GM12872 (cell line): Measurements from ENCODE around the gene TAS1R2.

Experiments used
- CTCF ChIP-seq: IDR thresholded peaks from 3 replicates; pipeline ENCODE4 v1.5.1; 2011; ENCODE audit warnings: low read depth, mild to moderate bottlenecking, low read length, moderate library complexity; ENCODE audit not compliant: insufficient read depth

The TAS1R2 gene

GRCh38 chr1:18871401-18872070 is 12.1 kb upstream of the TAS1R2 start:
- no peak for TF ChIP-seq CTCF

- no peak for TF ChIP-seq CTCF
Observed at GRCh38 chr1:18870957-18871356, 11.5 kb upstream of the TAS1R2 start.

GRCh38 chr1:18869847-18870594 is 10.6 kb upstream of the TAS1R2 start:
- TF ChIP-seq CTCF = no peak

- no peak for TF ChIP-seq CTCF
Observed at GRCh38 chr1:18868801-18869424, 9.5 kb upstream of the TAS1R2 start.

- TF ChIP-seq CTCF = no peak
Observed at GRCh38 chr1:18868354-18868753, 8.9 kb upstream of the TAS1R2 start.

- TF ChIP-seq CTCF = no peak
Observed at GRCh38 chr1:18866846-18867245, 7.4 kb upstream of the TAS1R2 start.

GRCh38 chr1:18866314-18866713 is 6.9 kb upstream of the TAS1R2 start:
- TF ChIP-seq CTCF = no peak
